WERI-Rb-1 (cell line): Measurements from ENCODE around the gene BRD3OS.

Source experiments
- DNase-seq: peaks from one replicate; pipeline ENCODE4 v3.0.0-alpha.2; 2020
- H3K27ac ChIP-seq: fragments of 250-450 bp; sonication (Bioruptor Pico); 2 replicates; pipeline ENCODE4 v1.5.1; 2020; ENCODE audit warnings: mild to moderate bottlenecking, moderate library complexity
- H3K27me3 ChIP-seq: fragments of 250-450 bp; sonication (Bioruptor Pico); 2 replicates; pipeline ENCODE4 v1.5.1; 2021; ENCODE audit warnings: mild to moderate bottlenecking, low read depth, moderate library complexity; ENCODE audit not compliant: insufficient read depth, severe bottlenecking
- H3K36me3 ChIP-seq: fragments of 250-450 bp; sonication (Bioruptor Pico); 2 replicates; pipeline ENCODE4 v1.5.1; 2020; ENCODE audit warnings: mild to moderate bottlenecking, moderate library complexity
- H3K4me3 ChIP-seq: 2 replicates; pipeline ENCODE4 v1.5.1; 2011; ENCODE audit warnings: low read depth, mild to moderate bottlenecking, control low read depth, low read length
- H3K9me3 ChIP-seq: fragments of 250-450 bp; sonication (Bioruptor Pico); 2 replicates; pipeline ENCODE4 v1.5.1; 2021; ENCODE audit warnings: mild to moderate bottlenecking, moderate library complexity; ENCODE audit not compliant: severe bottlenecking
- CTCF ChIP-seq: IDR thresholded peaks from 2 replicates; pipeline ENCODE4 v1.5.1; 2011; ENCODE audit warnings: low read depth, mild to moderate bottlenecking, control low read depth, inconsistent platforms, low read length

The BRD3OS gene

GRCh38 chr9:133981589-133981957 lies 43.7 kb upstream of the BRD3OS start:
- H3K36me3 ChIP-seq: peaks cover 4% of the 10 kb centered on the region
- H3K27me3 ChIP-seq: no peaks in the 10 kb centered on the region
- no peak overlapping the region for H3K27ac ChIP-seq
- no peak overlapping the region for H3K4me3 ChIP-seq
- no peaks in the 10 kb centered on the region for H3K9me3 ChIP-seq
- TF ChIP-seq CTCF: no peak
- DNase-seq: no peak

GRCh38 chr9:133981958-133982681 lies 43.2 kb upstream of the BRD3OS start:
- Histone ChIP-seq H3K9me3 (no peaks in the 10 kb centered on the region), H3K27ac (no peak overlapping the region), H3K27me3 (no peaks in the 10 kb centered on the region), H3K36me3 (peaks cover 4% of the 10 kb centered on the region), H3K4me3 (no peak overlapping the region)
- no peak for DNase-seq
- TF ChIP-seq CTCF: 0 out of 2 replicates have a peak, but pooled peaks have one; percentile 22

GRCh38 chr9:133982971-133983720 lies 42.1 kb upstream of the BRD3OS start:
- no peak overlapping the region for H3K4me3 ChIP-seq
- TF ChIP-seq CTCF: no peak
- H3K36me3 ChIP-seq: peaks cover 6% of the 10 kb centered on the region

GRCh38 chr9:133986061-133986460 lies 39.2 kb upstream of the BRD3OS start:
- no peak for DNase-seq
- Histone ChIP-seq H3K4me3 (no peak overlapping the region), H3K36me3 (peaks cover 6% of the 10 kb centered on the region), H3K9me3 (no peaks in the 10 kb centered on the region), H3K27ac (no peak overlapping the region), H3K27me3 (no peaks in the 10 kb centered on the region)
- no peak for TF ChIP-seq CTCF

More at GRCh38 chr9:133982971-133983720, 42.1 kb upstream of the BRD3OS start:
- H3K9me3 ChIP-seq: no peaks in the 10 kb centered on the region
- DNase-seq: no peak
- H3K27me3 ChIP-seq: no peaks in the 10 kb centered on the region
- H3K27ac ChIP-seq: no peak overlapping the region

- no peak for TF ChIP-seq CTCF
- H3K4me3 ChIP-seq: no peak overlapping the region
- no peak overlapping the region for H3K27ac ChIP-seq
- peaks cover 6% of the 10 kb centered on the region for H3K36me3 ChIP-seq
- no peaks in the 10 kb centered on the region for H3K9me3 ChIP-seq
- H3K27me3 ChIP-seq: no peaks in the 10 kb centered on the region
- DNase-seq: no peak
Measured at GRCh38 chr9:133986774-133987445, 38.4 kb upstream of the BRD3OS start.
